Measurements from ENCODE around the gene SRD5A3.

DNA sequence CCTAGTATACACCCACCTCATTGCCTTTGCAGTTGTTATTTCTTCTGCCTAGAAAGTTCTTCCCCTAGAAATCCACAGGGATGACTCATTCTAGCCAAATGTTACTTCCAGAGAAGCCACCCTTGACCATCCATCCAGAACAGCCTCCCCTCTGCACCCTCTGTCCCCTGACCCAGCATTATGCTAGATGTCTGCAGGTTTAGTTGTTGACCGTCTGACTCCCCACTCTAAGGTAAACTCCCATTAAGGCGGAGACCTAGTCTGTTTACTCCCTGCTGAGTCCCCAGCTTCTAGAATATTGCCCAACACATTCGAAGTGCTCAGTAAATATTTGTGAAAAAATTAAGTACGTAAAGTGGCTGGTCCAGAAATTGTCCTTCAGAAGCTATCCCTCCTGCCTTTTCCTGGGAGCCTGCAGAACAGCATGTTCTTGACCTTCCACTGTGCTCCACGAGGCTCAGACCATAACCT lies 11.0 kb downstream of the SRD5A3 start:
- TF ChIP-seq, protein P1, sequence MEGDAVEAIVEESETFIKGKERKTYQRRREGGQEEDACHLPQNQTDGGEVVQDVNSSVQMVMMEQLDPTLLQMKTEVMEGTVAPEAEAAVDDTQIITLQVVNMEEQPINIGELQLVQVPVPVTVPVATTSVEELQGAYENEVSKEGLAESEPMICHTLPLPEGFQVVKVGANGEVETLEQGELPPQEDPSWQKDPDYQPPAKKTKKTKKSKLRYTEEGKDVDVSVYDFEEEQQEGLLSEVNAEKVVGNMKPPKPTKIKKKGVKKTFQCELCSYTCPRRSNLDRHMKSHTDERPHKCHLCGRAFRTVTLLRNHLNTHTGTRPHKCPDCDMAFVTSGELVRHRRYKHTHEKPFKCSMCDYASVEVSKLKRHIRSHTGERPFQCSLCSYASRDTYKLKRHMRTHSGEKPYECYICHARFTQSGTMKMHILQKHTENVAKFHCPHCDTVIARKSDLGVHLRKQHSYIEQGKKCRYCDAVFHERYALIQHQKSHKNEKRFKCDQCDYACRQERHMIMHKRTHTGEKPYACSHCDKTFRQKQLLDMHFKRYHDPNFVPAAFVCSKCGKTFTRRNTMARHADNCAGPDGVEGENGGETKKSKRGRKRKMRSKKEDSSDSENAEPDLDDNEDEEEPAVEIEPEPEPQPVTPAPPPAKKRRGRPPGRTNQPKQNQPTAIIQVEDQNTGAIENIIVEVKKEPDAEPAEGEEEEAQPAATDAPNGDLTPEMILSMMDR (conservative IDR thresholded peaks at IDR 0.05): no peak
- no peak for TF ChIP-seq EZH2 (IDR thresholded peaks at IDR 0.05; ENCODE audit: low read depth)
